ENCODE results near the gene WHRN. TPM values are rescaled to one million over a fixed set of nuclear protein-coding genes. Genes with fewer than 3 reads are reported as not detected.

WHRN gene
- total RNA-seq, 1 experiment from 2014 or later: 24.3 TPM

- ChIA-PET CTCF (interaction anchor here (1.0 kb wide), 1 partner anchor 8 kb away, joined by 3 read pairs; no protein-coding TSS in a partner anchor), POLR2A (no interaction called here)
- TF ChIP-seq ZNF416 (CRISPR knock-in tag; IDR thresholded peaks at IDR 0.05) (no peak), MAX (CRISPR knock-in tag; IDR thresholded peaks at IDR 0.05) (no peak), MXD4 (CRISPR knock-in tag; IDR thresholded peaks at IDR 0.05; ENCODE audit: borderline replicate concordance) (no peak), ZNF263 (CRISPR knock-in tag; IDR thresholded peaks at IDR 0.05; ENCODE audit: low read depth) (no peak), ZNF317 (CRISPR knock-in tag; IDR thresholded peaks at IDR 0.05; ENCODE audit: borderline replicate concordance, low read depth) (no peak)
- TF ChIP-seq, protein P1, sequence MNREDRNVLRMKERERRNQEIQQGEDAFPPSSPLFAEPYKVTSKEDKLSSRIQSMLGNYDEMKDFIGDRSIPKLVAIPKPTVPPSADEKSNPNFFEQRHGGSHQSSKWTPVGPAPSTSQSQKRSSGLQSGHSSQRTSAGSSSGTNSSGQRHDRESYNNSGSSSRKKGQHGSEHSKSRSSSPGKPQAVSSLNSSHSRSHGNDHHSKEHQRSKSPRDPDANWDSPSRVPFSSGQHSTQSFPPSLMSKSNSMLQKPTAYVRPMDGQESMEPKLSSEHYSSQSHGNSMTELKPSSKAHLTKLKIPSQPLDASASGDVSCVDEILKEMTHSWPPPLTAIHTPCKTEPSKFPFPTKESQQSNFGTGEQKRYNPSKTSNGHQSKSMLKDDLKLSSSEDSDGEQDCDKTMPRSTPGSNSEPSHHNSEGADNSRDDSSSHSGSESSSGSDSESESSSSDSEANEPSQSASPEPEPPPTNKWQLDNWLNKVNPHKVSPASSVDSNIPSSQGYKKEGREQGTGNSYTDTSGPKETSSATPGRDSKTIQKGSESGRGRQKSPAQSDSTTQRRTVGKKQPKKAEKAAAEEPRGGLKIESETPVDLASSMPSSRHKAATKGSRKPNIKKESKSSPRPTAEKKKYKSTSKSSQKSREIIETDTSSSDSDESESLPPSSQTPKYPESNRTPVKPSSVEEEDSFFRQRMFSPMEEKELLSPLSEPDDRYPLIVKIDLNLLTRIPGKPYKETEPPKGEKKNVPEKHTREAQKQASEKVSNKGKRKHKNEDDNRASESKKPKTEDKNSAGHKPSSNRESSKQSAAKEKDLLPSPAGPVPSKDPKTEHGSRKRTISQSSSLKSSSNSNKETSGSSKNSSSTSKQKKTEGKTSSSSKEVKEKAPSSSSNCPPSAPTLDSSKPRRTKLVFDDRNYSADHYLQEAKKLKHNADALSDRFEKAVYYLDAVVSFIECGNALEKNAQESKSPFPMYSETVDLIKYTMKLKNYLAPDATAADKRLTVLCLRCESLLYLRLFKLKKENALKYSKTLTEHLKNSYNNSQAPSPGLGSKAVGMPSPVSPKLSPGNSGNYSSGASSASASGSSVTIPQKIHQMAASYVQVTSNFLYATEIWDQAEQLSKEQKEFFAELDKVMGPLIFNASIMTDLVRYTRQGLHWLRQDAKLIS (CRISPR knock-in tag; IDR thresholded peaks at IDR 0.05; ENCODE audit: borderline replicate concordance): no peak
- H3K4me3 Mint-ChIP-seq: no peak overlapping the region
- ATAC-seq (no peak), DNase-seq (ENCODE audit: low spot score) (no peak)
- no peaks in the 10 kb centered on the region; the same call in 1 of the 2 replicates for H3K27me3 Mint-ChIP-seq (ENCODE audit: low read depth)
- H3K27ac Mint-ChIP-seq: peak overlapping the region; percentile 10
- H3K36me3 Mint-ChIP-seq: peaks cover 23% of the 10 kb centered on the region
- H3K4me1 Mint-ChIP-seq: peaks cover 60% of the 10 kb centered on the region
- H3K9me3 Mint-ChIP-seq: no peaks in the 10 kb centered on the region
These were observed 129.7 kb downstream of the WHRN start for GRCh38 chr9:114375386-114376175.

GRCh38 chr9:114374936-114375335, 130.3 kb downstream of the WHRN start:
- TF ChIP-seq RELA (CRISPR knock-in tag; IDR thresholded peaks at IDR 0.05; ENCODE audit: borderline replicate concordance) (no peak), ZNF423 (CRISPR knock-in tag; IDR thresholded peaks at IDR 0.05) (no peak), OVOL2 (CRISPR knock-in tag; IDR thresholded peaks at IDR 0.05; ENCODE audit: borderline replicate concordance) (no peak), ZMAT4 (CRISPR knock-in tag; IDR thresholded peaks at IDR 0.05) (no peak), GABPB1 (CRISPR knock-in tag; IDR thresholded peaks at IDR 0.05) (no peak), CREB1 (CRISPR knock-in tag; IDR thresholded peaks at IDR 0.05) (no peak)
- TF ChIP-seq, protein P2, sequence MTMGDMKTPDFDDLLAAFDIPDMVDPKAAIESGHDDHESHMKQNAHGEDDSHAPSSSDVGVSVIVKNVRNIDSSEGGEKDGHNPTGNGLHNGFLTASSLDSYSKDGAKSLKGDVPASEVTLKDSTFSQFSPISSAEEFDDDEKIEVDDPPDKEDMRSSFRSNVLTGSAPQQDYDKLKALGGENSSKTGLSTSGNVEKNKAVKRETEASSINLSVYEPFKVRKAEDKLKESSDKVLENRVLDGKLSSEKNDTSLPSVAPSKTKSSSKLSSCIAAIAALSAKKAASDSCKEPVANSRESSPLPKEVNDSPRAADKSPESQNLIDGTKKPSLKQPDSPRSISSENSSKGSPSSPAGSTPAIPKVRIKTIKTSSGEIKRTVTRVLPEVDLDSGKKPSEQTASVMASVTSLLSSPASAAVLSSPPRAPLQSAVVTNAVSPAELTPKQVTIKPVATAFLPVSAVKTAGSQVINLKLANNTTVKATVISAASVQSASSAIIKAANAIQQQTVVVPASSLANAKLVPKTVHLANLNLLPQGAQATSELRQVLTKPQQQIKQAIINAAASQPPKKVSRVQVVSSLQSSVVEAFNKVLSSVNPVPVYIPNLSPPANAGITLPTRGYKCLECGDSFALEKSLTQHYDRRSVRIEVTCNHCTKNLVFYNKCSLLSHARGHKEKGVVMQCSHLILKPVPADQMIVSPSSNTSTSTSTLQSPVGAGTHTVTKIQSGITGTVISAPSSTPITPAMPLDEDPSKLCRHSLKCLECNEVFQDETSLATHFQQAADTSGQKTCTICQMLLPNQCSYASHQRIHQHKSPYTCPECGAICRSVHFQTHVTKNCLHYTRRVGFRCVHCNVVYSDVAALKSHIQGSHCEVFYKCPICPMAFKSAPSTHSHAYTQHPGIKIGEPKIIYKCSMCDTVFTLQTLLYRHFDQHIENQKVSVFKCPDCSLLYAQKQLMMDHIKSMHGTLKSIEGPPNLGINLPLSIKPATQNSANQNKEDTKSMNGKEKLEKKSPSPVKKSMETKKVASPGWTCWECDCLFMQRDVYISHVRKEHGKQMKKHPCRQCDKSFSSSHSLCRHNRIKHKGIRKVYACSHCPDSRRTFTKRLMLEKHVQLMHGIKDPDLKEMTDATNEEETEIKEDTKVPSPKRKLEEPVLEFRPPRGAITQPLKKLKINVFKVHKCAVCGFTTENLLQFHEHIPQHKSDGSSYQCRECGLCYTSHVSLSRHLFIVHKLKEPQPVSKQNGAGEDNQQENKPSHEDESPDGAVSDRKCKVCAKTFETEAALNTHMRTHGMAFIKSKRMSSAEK (CRISPR knock-in tag; IDR thresholded peaks at IDR 0.05; ENCODE audit: borderline replicate concordance): no peak
- H3K27me3 Mint-ChIP-seq (ENCODE audit: low read depth): no peaks in the 10 kb centered on the region; the same call in 1 of the 2 replicates
- peaks cover 61% of the 10 kb centered on the region for H3K4me1 Mint-ChIP-seq
- ATAC-seq (no peak), DNase-seq (ENCODE audit: low spot score) (no peak)
- POLR2A ChIA-PET: interaction anchor here (0.6 kb wide), 1 partner anchor 1889 kb away, joined by 3 read pairs; the partner anchor contains the start of gene KIAA1958
- no peaks in the 10 kb centered on the region for H3K9me3 Mint-ChIP-seq
- H3K27ac Mint-ChIP-seq: peak overlapping the region; percentile 10
- CTCF ChIA-PET: interaction anchor here (1.0 kb wide), 1 partner anchor 8 kb away, joined by 3 read pairs; no protein-coding TSS in a partner anchor
- peaks cover 20% of the 10 kb centered on the region for H3K36me3 Mint-ChIP-seq
- H3K4me3 Mint-ChIP-seq: no peak overlapping the region
